CD4-positive, alpha-beta memory T cell (primary cell): ENCODE results near the gene SSBP3. TPM values are rescaled to one million over a fixed set of nuclear protein-coding genes. Genes with fewer than 3 reads are reported as not detected.

ENCODE experiments used
- CTCF ChIA-PET: fragments of 350-600 bp; sonication (Branson Sonifier 250); formaldehyde crosslinking; loops from one replicate; lab custom pipeline; 2021; ENCODE audit warnings: inconsistent platforms; ENCODE audit not compliant: partially characterized antibody; lab: Charles Lee
- POLR2A ChIA-PET: fragments of 350-600 bp; sonication (Branson Sonifier 250); formaldehyde crosslinking; loops from one replicate; lab custom pipeline; 2021; ENCODE audit not compliant: partially characterized antibody; lab: Charles Lee
- DNase-seq, 5 donors: peaks; one replicate each; pipeline versions ENCODE4 v3.0.0 to v3.0.0-alpha.2; 2020 to 2022; ENCODE audit warnings: mixed read lengths in 1 of 5
- H3K27ac ChIP-seq: one replicate; pipeline ENCODE4 v1.7.0; 2013; ENCODE audit warnings: low read depth, low read length
- H3K27me3 ChIP-seq: 2 replicates; pipeline ENCODE4 v1.7.0; 2013; ENCODE audit warnings: mild to moderate bottlenecking, low read length, moderate library complexity; ENCODE audit not compliant: insufficient read depth
- H3K36me3 ChIP-seq: 2 replicates; pipeline ENCODE4 v1.7.0; 2013; ENCODE audit warnings: mild to moderate bottlenecking, low read length, moderate library complexity; ENCODE audit not compliant: insufficient read depth
- H3K4me1 ChIP-seq: 2 replicates; pipeline ENCODE4 v1.7.0; 2013; ENCODE audit warnings: mild to moderate bottlenecking, low read length, moderate library complexity; ENCODE audit not compliant: insufficient read depth
- H3K4me3 ChIP-seq, 2 donors: one replicate each; pipeline ENCODE4 v1.7.0; 2013; ENCODE audit warnings: low read length in 2 of 2, mild to moderate bottlenecking in 1 of 2
- H3K9me3 ChIP-seq, 2 donors: one replicate each; pipeline ENCODE4 v1.7.0; 2013; ENCODE audit warnings: low read length in 2 of 2, control low read depth in 1 of 2; ENCODE audit not compliant: control insufficient read depth in 1 of 2
- H3K27ac Mint-ChIP-seq, 7 donors: one replicate each; pipeline ENCODE4 v1.8.0; 2020 to 2021; ENCODE audit warnings: mixed read lengths in 7 of 7, mild to moderate bottlenecking in 6 of 7, inconsistent platforms in 3 of 7, moderate library complexity in 3 of 7
- H3K27me3 Mint-ChIP-seq, 2 donors: one replicate each; pipeline ENCODE4 v1.8.0; 2020 to 2021; ENCODE audit warnings: mixed read lengths in 2 of 2
- H3K36me3 Mint-ChIP-seq, 2 donors: one replicate each; pipeline ENCODE4 v1.8.0; 2020 to 2021; ENCODE audit warnings: mixed read lengths in 2 of 2, inconsistent platforms in 1 of 2, mild to moderate bottlenecking in 1 of 2
- H3K4me1 Mint-ChIP-seq, 4 donors: one replicate each; pipeline ENCODE4 v1.8.0; 2020 to 2021; ENCODE audit warnings: mixed read lengths in 4 of 4, mild to moderate bottlenecking in 1 of 4
- H3K4me3 Mint-ChIP-seq, 8 donors: one replicate each; pipeline ENCODE4 v1.8.0; 2020 to 2021; ENCODE audit warnings: mixed read lengths in 8 of 8, mild to moderate bottlenecking in 7 of 8, moderate library complexity in 6 of 8, inconsistent platforms in 3 of 8
- H3K9me3 Mint-ChIP-seq, 8 donors: one replicate each; pipeline ENCODE4 v1.8.0; 2020 to 2021; ENCODE audit warnings: mixed read lengths in 8 of 8, mild to moderate bottlenecking in 5 of 8, inconsistent platforms in 3 of 8, moderate library complexity in 1 of 8
- intact Hi-C: fragments of 100-400 bp; cut with micrococcal nuclease; formaldehyde crosslinking; loops from one replicate; pipeline ENCODE4 v1.15.1; 2023
- polyA plus RNA-seq, 2 donors: library from polyadenylated mRNA; unstranded; fragments of 300-500 nt; fragmentation: Illumina TruSeq; gene quantifications; one replicate each; pipeline ENCODE4 v1.2.3, GENCODE V29; 2021
- total RNA-seq, 2 experiments: library from RNA; stranded (reverse); gene quantifications; one replicate each; pipeline ENCODE4 v1.2.3, GENCODE V29; 2021

Gene SSBP3
- total and polyA plus RNA-seq, 4 experiments from 2014 or later: 10.9 to 87.6 (median 45.1) TPM

DNA sequence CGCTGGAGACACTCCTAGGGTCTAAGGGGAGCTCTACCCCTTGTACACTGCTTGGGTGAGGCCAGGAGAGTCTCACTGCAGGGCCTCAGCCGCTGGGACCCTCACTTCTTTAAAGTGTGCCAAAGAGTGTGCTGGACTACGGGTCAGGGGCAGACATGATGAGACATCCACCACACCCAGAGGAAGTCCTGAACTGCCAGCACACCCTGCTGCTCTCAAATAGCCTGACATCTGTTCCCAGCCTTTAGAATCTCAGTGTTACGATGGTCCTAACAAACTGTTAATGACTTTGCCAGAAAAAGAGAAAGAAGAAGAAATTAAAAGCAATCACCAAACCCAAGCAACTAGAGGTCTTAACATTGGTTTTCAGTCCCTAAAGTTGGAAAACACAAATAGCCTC, 157.2 kb downstream of the SSBP3 start:
- Mint-ChIP-seq H3K9me3 (no peaks in the 10 kb centered on the region), H3K4me1 (no peaks in the 10 kb centered on the region), H3K27ac (peak overlapping the region in 1 of 7 donors; percentile 70), H3K4me3 (no peak overlapping the region), H3K36me3 (peaks cover 11 to 54% of the 10 kb centered on the region in 2 donors), H3K27me3 (no peaks in the 10 kb centered on the region)
- Histone ChIP-seq H3K27ac (no peak overlapping the region), H3K9me3 (no peaks in the 10 kb centered on the region), H3K4me3 (no peak overlapping the region), H3K36me3 (peaks cover 23% of the 10 kb centered on the region), H3K4me1 (no peaks in the 10 kb centered on the region), H3K27me3 (no peaks in the 10 kb centered on the region)
- POLR2A ChIA-PET: no interaction called here
- no peak for DNase-seq
- intact Hi-C loops: no loop called here
- CTCF ChIA-PET: no interaction called here

GRCh38 chr1:54247863-54248515, 158.2 kb downstream of the SSBP3 start:
- no peaks in the 10 kb centered on the region for H3K4me1 ChIP-seq
- Mint-ChIP-seq H3K27ac (peak overlapping the region in 1 of 7 donors; percentile 43), H3K4me3 (no peak overlapping the region), H3K9me3 (no peaks in the 10 kb centered on the region), H3K36me3 (peaks cover 13 to 63% of the 10 kb centered on the region in 2 donors), H3K27me3 (no peaks in the 10 kb centered on the region), H3K4me1 (no peaks in the 10 kb centered on the region)
- CTCF ChIA-PET: no interaction called here
- H3K9me3 ChIP-seq: no peaks in the 10 kb centered on the region
- no peaks in the 10 kb centered on the region for H3K27me3 ChIP-seq
- H3K27ac ChIP-seq: no peak overlapping the region
- peaks cover 26% of the 10 kb centered on the region for H3K36me3 ChIP-seq
- POLR2A ChIA-PET: no interaction called here
- DNase-seq: no peak
- no peak overlapping the region for H3K4me3 ChIP-seq
- intact Hi-C loops: no loop called here

DNA sequence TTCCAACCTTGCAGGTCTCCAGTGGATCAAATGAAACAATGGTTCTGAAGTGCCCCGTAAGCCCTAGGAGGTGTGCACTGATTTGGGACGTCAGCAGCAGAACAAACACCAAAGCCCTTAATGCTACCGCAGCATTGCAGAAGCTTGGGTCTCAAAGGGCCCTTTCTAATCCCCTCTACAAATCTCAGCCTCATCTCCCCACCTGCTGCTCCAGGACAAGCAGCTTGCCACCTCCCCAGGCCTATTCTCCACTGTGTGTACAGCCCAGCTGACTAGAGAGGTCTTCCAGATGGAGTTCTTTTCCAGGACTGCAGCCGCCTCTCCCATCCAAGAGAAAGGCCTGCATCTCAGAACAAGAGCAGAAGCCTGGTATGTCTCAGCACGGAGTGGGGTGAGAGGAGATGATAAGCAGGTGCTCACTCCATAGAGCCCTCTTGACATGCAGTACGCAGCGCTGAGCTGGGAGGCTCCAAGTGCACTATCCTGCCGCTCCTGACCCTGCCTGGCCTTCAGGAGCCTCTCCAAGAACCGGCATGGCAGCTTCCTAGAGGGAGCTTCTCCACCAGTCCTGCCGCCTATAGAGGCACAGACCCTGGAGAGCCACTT, 160.0 kb downstream of the SSBP3 start:
- Mint-ChIP-seq H3K4me1 (no peaks in the 10 kb centered on the region), H3K9me3 (no peaks in the 10 kb centered on the region), H3K4me3 (no peak overlapping the region), H3K27ac (peak overlapping the region in 3 of 7 donors; percentile 37 to 42 (median 37)), H3K27me3 (no peaks in the 10 kb centered on the region), H3K36me3 (peaks cover 18 to 52% of the 10 kb centered on the region in 2 donors)
- intact Hi-C loops: no loop called here
- Histone ChIP-seq H3K9me3 (no peaks in the 10 kb centered on the region), H3K36me3 (peaks cover 27% of the 10 kb centered on the region), H3K27ac (no peak overlapping the region), H3K27me3 (no peaks in the 10 kb centered on the region), H3K4me3 (no peak overlapping the region), H3K4me1 (no peaks in the 10 kb centered on the region)
- no peak for DNase-seq
- ChIA-PET POLR2A (no interaction called here), CTCF (no interaction called here)

GRCh38 chr1:54245501-54245900, 160.7 kb downstream of the SSBP3 start:
- Mint-ChIP-seq H3K36me3 (peaks cover 18 to 50% of the 10 kb centered on the region in 2 donors), H3K4me3 (no peak overlapping the region), H3K27me3 (no peaks in the 10 kb centered on the region), H3K9me3 (no peaks in the 10 kb centered on the region), H3K4me1 (no peaks in the 10 kb centered on the region), H3K27ac (no peak overlapping the region)
- Histone ChIP-seq H3K9me3 (no peaks in the 10 kb centered on the region), H3K27ac (no peak overlapping the region), H3K4me3 (no peak overlapping the region), H3K36me3 (peaks cover 26% of the 10 kb centered on the region), H3K27me3 (no peaks in the 10 kb centered on the region), H3K4me1 (no peaks in the 10 kb centered on the region)
- no peak for DNase-seq
- ChIA-PET CTCF (no interaction called here), POLR2A (no interaction called here)
- intact Hi-C loops: no loop called here

GRCh38 chr1:54244655-54245054, 161.5 kb downstream of the SSBP3 start:
- no peaks in the 10 kb centered on the region for H3K4me1 Mint-ChIP-seq
- H3K27ac ChIP-seq: no peak overlapping the region
- no peaks in the 10 kb centered on the region for H3K9me3 ChIP-seq
- POLR2A ChIA-PET: no interaction called here
- no peaks in the 10 kb centered on the region for H3K27me3 ChIP-seq
- peaks cover 29% of the 10 kb centered on the region for H3K36me3 ChIP-seq
- no peaks in the 10 kb centered on the region for H3K4me1 ChIP-seq
- DNase-seq: no peak
- H3K4me3 Mint-ChIP-seq: no peak overlapping the region
- CTCF ChIA-PET: no interaction called here
- H3K27me3 Mint-ChIP-seq: no peaks in the 10 kb centered on the region
- intact Hi-C loops: no loop called here
- no peak overlapping the region for H3K27ac Mint-ChIP-seq
- no peaks in the 10 kb centered on the region for H3K9me3 Mint-ChIP-seq
- H3K36me3 Mint-ChIP-seq: peaks cover 21 to 47% of the 10 kb centered on the region in 2 donors
- H3K4me3 ChIP-seq: no peak overlapping the region

DNA sequence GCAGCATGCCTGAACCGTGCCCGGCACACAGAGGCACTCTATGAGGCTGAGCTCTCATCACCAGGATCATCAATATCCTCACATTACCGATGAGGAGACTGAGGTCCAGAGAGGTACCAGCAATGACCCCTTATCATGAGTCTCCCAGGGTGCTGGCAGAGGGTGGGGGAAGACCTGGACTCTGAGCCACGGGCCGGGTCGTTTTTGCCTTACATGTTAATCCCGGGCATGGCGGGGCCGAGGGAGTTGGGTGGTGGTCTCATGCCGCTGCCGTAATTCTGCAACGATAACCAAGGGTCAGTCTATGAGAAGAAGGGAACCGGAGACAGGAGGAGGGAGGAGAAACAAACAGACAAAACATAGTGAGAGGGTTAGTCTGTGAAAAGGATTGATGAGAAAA, 163.2 kb downstream of the SSBP3 start:
- peaks cover 23 to 48% of the 10 kb centered on the region in 2 donors for H3K36me3 Mint-ChIP-seq
- intact Hi-C loops: no loop called here
- no peak overlapping the region for H3K4me3 Mint-ChIP-seq
- Histone ChIP-seq H3K27me3 (no peaks in the 10 kb centered on the region), H3K4me3 (no peak overlapping the region), H3K4me1 (no peaks in the 10 kb centered on the region), H3K36me3 (peaks cover 24% of the 10 kb centered on the region), H3K27ac (no peak overlapping the region), H3K9me3 (no peaks in the 10 kb centered on the region)
- ChIA-PET CTCF (no interaction called here), POLR2A (no interaction called here)
- peak overlapping the region in 1 of 7 donors; percentile 66 for H3K27ac Mint-ChIP-seq
- no peaks in the 10 kb centered on the region for H3K4me1 Mint-ChIP-seq
- DNase-seq: no peak
- H3K9me3 Mint-ChIP-seq: no peaks in the 10 kb centered on the region
- no peaks in the 10 kb centered on the region for H3K27me3 Mint-ChIP-seq

- Histone ChIP-seq H3K4me3 (no peak overlapping the region), H3K9me3 (no peaks in the 10 kb centered on the region), H3K4me1 (no peaks in the 10 kb centered on the region), H3K27me3 (no peaks in the 10 kb centered on the region), H3K36me3 (peaks cover 31% of the 10 kb centered on the region), H3K27ac (no peak overlapping the region)
- intact Hi-C loops: no loop called here
- H3K4me1 Mint-ChIP-seq: peaks cover 0 to 2% (median 0%) of the 10 kb centered on the region in 4 donors
- H3K36me3 Mint-ChIP-seq: peaks cover 37 to 56% of the 10 kb centered on the region in 2 donors
- H3K4me3 Mint-ChIP-seq: no peak overlapping the region
- DNase-seq: no peak
- no peaks in the 10 kb centered on the region for H3K27me3 Mint-ChIP-seq
- CTCF ChIA-PET: no interaction called here
- peak overlapping the region in 1 of 7 donors; percentile 25 for H3K27ac Mint-ChIP-seq
- H3K9me3 Mint-ChIP-seq: no peaks in the 10 kb centered on the region
- POLR2A ChIA-PET: no interaction called here
Measured at GRCh38 chr1:54241364-54241763, 164.8 kb downstream of the SSBP3 start.
